Mesenteric fat pad (tissue), 1 donor: ENCODE data around the gene MELK. TPM values are rescaled to one million over a fixed set of nuclear protein-coding genes. Genes with fewer than 3 reads are reported as not detected.

Experiments used
- total RNA-seq: library from RNA; stranded (reverse); fragmentation: NEBNext Ultra II Directional; extraction: Animal tissue kit (Norgen Biotek cat#: 25700); gene quantifications from one replicate; pipeline ENCODE4 v1.2.1, GENCODE V29; 2021
- donor health status: DM: yes; HTN: yes; CAD: no.

The MELK gene
- total RNA-seq, 1 donor from 2014 or later: 0.77 TPM

Other genes with a start within 250 kb of the MELK start
- 31.3 TPM for gene RNF38, start 172.6 kb upstream of the MELK start, total RNA-seq